HL-60/S4 treated with phorbol 12-myristate 13-acetate at 8.2 ng/mL for 4 days and 3 days (cell line): ENCODE measurements around the gene TGFB1.
"Not testable (repeated sequence)": the region's sequence is repeated elsewhere in the genome, so short reads cannot be mapped to it uniquely, and the experiment has no call there.

Experiments
- in situ Hi-C: fragments of 300-500 bp; cut with MboI; formaldehyde crosslinking; loops from 2 replicates; pipeline ENCODE4 v1.15.0; 2022; ENCODE audit warnings: low sequenced_read_pairs

TGFB1 gene

GRCh38 chr19:41353466-41354342 lies at the start of gene TGFB1:
TSS of gene TGFB1 (minus strand) at chr19:41353922. CDS start at chr19:41353044, 878 bp downstream.
- in situ Hi-C loops, result no loop called here

GRCh38 chr19:41402010-41402409 lies 48.3 kb upstream of the TGFB1 start:
- in situ Hi-C loops, result no loop called here

- in situ Hi-C loops, result no loop called here
These were observed 47.8 kb upstream of the TGFB1 start for GRCh38 chr19:41401483-41401882.

- in situ Hi-C loops, result no loop called here
These were observed 45.8 kb upstream of the TGFB1 start for GRCh38 chr19:41399525-41399924.

GRCh38 chr19:41399091-41399490 lies 45.4 kb upstream of the TGFB1 start:
- in situ Hi-C loops, result no loop called here

GRCh38 chr19:41398598-41398997 lies 44.9 kb upstream of the TGFB1 start:
- in situ Hi-C loops, result no loop called here

- in situ Hi-C loops, result no loop called here
These were observed 44.3 kb upstream of the TGFB1 start for GRCh38 chr19:41398050-41398418.

GRCh38 chr19:41397086-41398049 lies 43.6 kb upstream of the TGFB1 start, which contains the start of the genes BCKDHA and EXOSC5:
TSS of gene BCKDHA (plus strand) at chr19:41397818. CDS start at chr19:41397828, 10 bp downstream.
TSS of gene EXOSC5 (minus strand) at chr19:41397359. CDS start at chr19:41397328, 31 bp downstream.
- in situ Hi-C loops, result no loop called here

- in situ Hi-C loops, result no loop called here
These were observed 41.6 kb upstream of the TGFB1 start for GRCh38 chr19:41395355-41395754.

- in situ Hi-C loops, result no loop called here
These were observed 39.1 kb upstream of the TGFB1 start for GRCh38 chr19:41392775-41393174.

GRCh38 chr19:41391618-41392017 lies 37.9 kb upstream of the TGFB1 start:
- in situ Hi-C loops, result no loop called here

- in situ Hi-C loops, result no loop called here
These were observed 32.7 kb upstream of the TGFB1 start for GRCh38 chr19:41386442-41386841.

- in situ Hi-C loops, result no loop called here
These were observed 30.6 kb upstream of the TGFB1 start for GRCh38 chr19:41384351-41384750.

GRCh38 chr19:41381536-41381935 lies 27.8 kb upstream of the TGFB1 start:
- in situ Hi-C loops, result not testable (repeated sequence)

- in situ Hi-C loops, result no loop called here
These were observed 24.4 kb upstream of the TGFB1 start for GRCh38 chr19:41377977-41378709.

GRCh38 chr19:41376998-41377365 lies 23.3 kb upstream of the TGFB1 start:
- in situ Hi-C loops, result no loop called here

GRCh38 chr19:41376241-41376997 lies 22.7 kb upstream of the TGFB1 start, which contains the start of gene TMEM91:
TSS of gene TMEM91 (plus strand) at chr19:41376533. CDS start at chr19:41378310, 1,777 bp downstream.
- in situ Hi-C loops, result no loop called here

- in situ Hi-C loops, result no loop called here
These were observed 20.3 kb upstream of the TGFB1 start for GRCh38 chr19:41373993-41374392.

GRCh38 chr19:41372501-41372900 lies 18.8 kb upstream of the TGFB1 start:
- in situ Hi-C loops, result no loop called here

GRCh38 chr19:41371541-41371940 lies 17.8 kb upstream of the TGFB1 start:
- in situ Hi-C loops, result no loop called here
